Fibroblast of pulmonary artery (primary cell): ENCODE data around the gene GLMP.
"Not testable (repeated sequence)": the region's sequence is repeated elsewhere in the genome, so short reads cannot be mapped to it uniquely, and the experiment has no call there.

Source experiments
- DNase-seq: peaks from one replicate; pipeline ENCODE4 v3.0.0-alpha.2; 2010; ENCODE audit warnings: low read depth
- H3K4me3 ChIP-seq: replicated peaks from 2 replicates; pipeline ENCODE4 v1.5.1; 2011; ENCODE audit warnings: low read depth, mild to moderate bottlenecking, control low read depth, low read length, moderate library complexity
- CTCF ChIP-seq: IDR thresholded peaks from 2 replicates; pipeline ENCODE4 v1.5.1; 2011; ENCODE audit warnings: mild to moderate bottlenecking, control low read depth, low read length, inconsistent platforms; ENCODE audit errors: missing control alignments

The GLMP gene

DNA sequence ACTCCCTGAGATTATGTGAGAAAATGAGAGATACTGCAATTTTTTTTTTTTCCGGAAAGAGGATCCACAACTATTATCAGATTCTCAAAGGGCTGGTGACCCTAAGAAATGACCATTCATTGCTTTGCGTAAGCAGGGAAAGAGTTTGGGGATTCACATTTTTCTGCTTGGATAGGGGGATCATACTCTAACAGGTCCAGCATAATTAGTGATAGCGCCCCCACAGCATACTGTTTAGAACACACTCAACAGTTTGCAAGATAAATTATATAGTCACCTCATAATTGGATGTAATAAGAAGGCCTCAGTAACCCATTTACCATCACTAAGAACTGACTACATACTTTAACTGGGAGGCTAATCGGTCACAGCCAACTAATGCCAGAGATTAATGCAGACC is 40.8 kb upstream of the GLMP start:
- DNase-seq, result no peak
- peak overlapping the region; percentile 96 for H3K4me3 ChIP-seq
- peak; percentile 17 for TF ChIP-seq CTCF

DNA sequence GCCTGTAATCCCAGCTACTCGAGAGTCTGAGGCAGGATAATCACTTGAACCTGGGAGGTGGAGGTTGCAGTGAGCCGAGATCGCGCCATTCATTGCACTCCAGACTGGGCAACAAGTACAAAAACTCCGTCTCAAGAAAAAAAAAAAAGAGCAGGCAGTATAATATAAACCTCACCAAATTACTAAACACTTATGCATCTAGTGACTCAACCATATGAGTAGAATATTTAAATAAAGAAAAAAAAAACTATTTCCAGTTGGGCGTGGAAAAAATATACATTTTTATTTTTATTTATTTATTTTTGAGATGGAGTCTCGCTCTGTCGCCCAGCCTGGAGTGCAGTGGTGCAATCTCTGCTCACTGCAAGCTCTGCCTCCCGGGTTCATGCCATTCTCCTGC is 27.7 kb upstream of the GLMP start:
- H3K4me3 ChIP-seq, DNase-seq: not testable (repeated sequence)

GRCh38 chr1:156320560-156320959 is 25.1 kb upstream of the GLMP start:
- TF ChIP-seq CTCF, result no peak

GRCh38 chr1:156319664-156320063 is 24.2 kb upstream of the GLMP start:
- TF ChIP-seq CTCF, result peak; percentile 62
- DNase-seq, result peak; percentile 61
- H3K4me3 ChIP-seq, result no peak overlapping the region

More at GRCh38 chr1:156320560-156320959, 25.1 kb upstream of the GLMP start:
- H3K4me3 ChIP-seq, result no peak overlapping the region
- no peak for DNase-seq

GRCh38 chr1:156316909-156317308 is 21.4 kb upstream of the GLMP start:
- no peak for TF ChIP-seq CTCF
- no peak for DNase-seq

DNA sequence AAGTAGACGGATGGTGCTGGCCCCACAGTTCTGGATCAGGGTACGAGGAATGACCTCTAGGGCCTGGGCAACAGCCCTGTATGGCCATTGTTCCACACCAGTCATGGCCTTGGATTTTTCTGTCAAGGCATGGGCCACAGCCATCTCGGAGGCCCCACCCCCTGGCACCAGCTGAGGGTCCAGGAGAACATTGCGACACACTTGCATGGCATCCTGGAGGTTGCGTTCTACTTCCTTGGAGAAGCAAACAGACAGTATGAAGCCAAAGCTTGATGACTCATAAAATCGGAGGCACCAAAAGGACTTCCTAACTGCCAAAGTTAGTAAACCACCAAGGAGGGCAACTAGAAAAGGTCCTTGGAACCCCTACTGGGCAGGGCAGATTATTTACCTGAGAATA is 15.5 kb upstream of the GLMP start:
- peak; percentile 68 for DNase-seq
- no peak for TF ChIP-seq CTCF
- H3K4me3 ChIP-seq, result no peak overlapping the region

More at GRCh38 chr1:156316909-156317308, 21.4 kb upstream of the GLMP start:
- no peak overlapping the region for H3K4me3 ChIP-seq

DNA sequence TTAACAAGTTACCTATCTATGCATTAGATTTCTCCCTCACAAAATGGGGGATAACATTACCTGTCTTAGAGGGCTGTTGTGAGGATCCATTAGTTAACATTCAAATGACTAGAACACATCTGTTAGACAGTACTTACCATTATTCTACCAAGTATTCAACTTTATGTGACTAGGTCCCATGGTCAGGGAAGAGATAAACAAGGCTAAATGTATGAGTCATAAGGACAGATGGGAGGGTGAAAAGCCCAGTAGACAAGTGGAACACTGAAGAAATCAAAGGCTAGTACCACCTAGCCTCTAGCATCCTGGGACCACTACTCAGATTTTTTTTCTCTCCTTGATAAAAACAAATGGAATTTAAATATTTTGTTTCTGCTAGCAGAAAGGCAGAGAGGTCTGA is 12.6 kb upstream of the GLMP start:
- peak; percentile 37 for DNase-seq
- no peak for TF ChIP-seq CTCF
- no peak overlapping the region for H3K4me3 ChIP-seq
